ENCODE data around the gene DOCK1.

The DOCK1 gene

DNA sequence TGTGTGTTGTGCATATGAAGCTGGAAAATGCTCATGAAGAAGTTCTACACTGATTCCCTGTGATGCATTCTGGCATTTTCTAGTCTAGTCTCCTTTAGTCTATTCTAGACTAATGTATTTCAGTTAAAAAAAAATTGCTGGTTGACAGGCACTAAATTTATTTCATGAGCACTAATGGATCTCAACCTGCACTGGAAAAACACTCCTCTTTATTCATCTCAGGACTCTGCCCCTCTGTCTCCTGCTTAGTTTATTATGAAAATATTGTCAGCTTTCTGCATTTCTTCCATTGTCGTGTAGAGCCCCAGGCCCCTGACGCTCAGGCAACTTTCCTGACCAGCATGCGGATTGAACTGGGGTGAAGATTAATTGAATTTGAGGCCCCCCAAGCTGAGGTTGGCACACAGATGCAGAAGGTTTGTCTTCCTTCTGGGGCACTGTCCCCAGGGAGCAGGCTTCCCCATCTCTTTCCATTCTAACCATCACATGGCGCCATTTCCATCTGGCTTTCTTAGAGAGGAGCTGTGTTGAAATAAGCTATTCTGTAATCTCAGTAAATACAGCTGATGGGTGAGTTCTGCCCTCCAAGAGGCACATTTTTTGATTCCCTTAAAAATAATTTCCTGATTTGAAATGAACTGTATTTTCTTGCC lies 162.4 kb downstream of the DOCK1 start:
- no peak overlapping the region for H3K4me2 ChIP-seq (ENCODE audit: low read length, poor library complexity, severe bottlenecking)
- H3K36me3 ChIP-seq (ENCODE audit: control insufficient read depth in 1 of 2, insufficient read depth in 2 of 2, low read depth in 1 of 2, low read length in 2 of 2) = peaks cover 49 to 93% of the 10 kb centered on the region in 2 experiments
- no peak overlapping the region for H2BK5ac ChIP-seq (ENCODE audit: low read depth, low read length, poor library complexity, severe bottlenecking)
- no peak overlapping the region for H3K9ac ChIP-seq (ENCODE audit: low read length)
- no peak overlapping the region for H3K18ac ChIP-seq (ENCODE audit: low read depth in 1 of 2, low read length in 2 of 2)
- no peak overlapping the region for H3K4me3 ChIP-seq (ENCODE audit: insufficient read depth in 1 of 2, low read depth in 1 of 2, low read length in 2 of 2)
- no peak overlapping the region for H3K27ac ChIP-seq (ENCODE audit: low read length, poor library complexity, severe bottlenecking)
- no peaks in the 10 kb centered on the region for H3K4me1 ChIP-seq (ENCODE audit: control insufficient read depth, insufficient read depth, low read depth, low read length)
- no peak overlapping the region for H2BK12ac ChIP-seq (ENCODE audit: low read length in 2 of 2)
- no peak overlapping the region for H4K91ac ChIP-seq (ENCODE audit: low read length)
- H4K8ac ChIP-seq (ENCODE audit: low read length) = no peak overlapping the region
- no peak overlapping the region for H2BK120ac ChIP-seq (ENCODE audit: low read depth, low read length)
- no peak overlapping the region for H3K23ac ChIP-seq (ENCODE audit: low read length in 2 of 2)
- H3K9me3 ChIP-seq (ENCODE audit: control insufficient read depth, low read length) = no peaks in the 10 kb centered on the region
- no peaks in the 10 kb centered on the region for H3K27me3 ChIP-seq (ENCODE audit: control insufficient read depth in 1 of 2, insufficient read depth in 1 of 2, low read length in 2 of 2)
- H2AK5ac ChIP-seq (ENCODE audit: low read length, severe bottlenecking) = no peak overlapping the region
- 93% methylated on average over 3 of the region's 4 CpGs for WGBS
- no peak overlapping the region for H3K14ac ChIP-seq (ENCODE audit: low read length in 2 of 2)
- no peak overlapping the region for H2BK15ac ChIP-seq (ENCODE audit: low read depth, poor library complexity, severe bottlenecking)
- no peak overlapping the region for H2AFZ ChIP-seq (ENCODE audit: low read depth, low read length)
- no peak for DNase-seq
- H3K4ac ChIP-seq (ENCODE audit: low read depth in 1 of 2, low read length in 2 of 2) = no peak overlapping the region
- H3K79me1 ChIP-seq (replicated peaks; ENCODE audit: low read length, poor library complexity, severe bottlenecking) = peaks cover 21% of the 10 kb centered on the region

DNA sequence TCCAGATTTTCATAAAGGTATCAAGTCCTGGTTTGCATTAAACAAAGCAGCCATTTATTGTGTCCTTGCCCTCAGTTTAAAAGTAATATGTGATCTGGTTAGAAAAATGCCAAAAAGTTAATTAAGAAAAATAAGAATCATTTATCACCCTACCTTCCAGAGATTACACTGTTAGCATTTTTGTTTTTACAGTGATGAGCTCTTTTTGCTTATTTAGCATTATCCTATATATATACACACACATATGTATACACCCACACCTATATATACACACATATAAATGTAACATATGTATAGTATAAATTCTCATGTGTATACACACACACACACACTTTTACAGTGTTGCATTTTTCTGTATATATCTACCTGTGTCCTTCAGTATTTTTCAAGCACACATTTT lies 163.3 kb downstream of the DOCK1 start:
- no peaks in the 10 kb centered on the region for H3K27me3 ChIP-seq (ENCODE audit: control insufficient read depth in 1 of 2, insufficient read depth in 1 of 2, low read length in 2 of 2)
- H2AK5ac ChIP-seq (ENCODE audit: low read length, severe bottlenecking) = no peak overlapping the region
- H4K91ac ChIP-seq (ENCODE audit: low read length) = no peak overlapping the region
- H2AFZ ChIP-seq (ENCODE audit: low read depth, low read length) = no peak overlapping the region
- H3K23ac ChIP-seq (ENCODE audit: low read length in 2 of 2) = no peak overlapping the region
- no peak overlapping the region for H2BK15ac ChIP-seq (ENCODE audit: low read depth, poor library complexity, severe bottlenecking)
- peaks cover 21% of the 10 kb centered on the region for H3K79me1 ChIP-seq (replicated peaks; ENCODE audit: low read length, poor library complexity, severe bottlenecking)
- no peak overlapping the region for H3K4me3 ChIP-seq (ENCODE audit: insufficient read depth in 1 of 2, low read depth in 1 of 2, low read length in 2 of 2)
- no peak overlapping the region for H3K18ac ChIP-seq (ENCODE audit: low read depth in 1 of 2, low read length in 2 of 2)
- H4K8ac ChIP-seq (ENCODE audit: low read length) = no peak overlapping the region
- no peak overlapping the region for H2BK120ac ChIP-seq (ENCODE audit: low read depth, low read length)
- DNase-seq = no peak
- H3K4ac ChIP-seq (ENCODE audit: low read depth in 1 of 2, low read length in 2 of 2) = no peak overlapping the region
- H3K4me2 ChIP-seq (ENCODE audit: low read length, poor library complexity, severe bottlenecking) = no peak overlapping the region
- H3K4me1 ChIP-seq (ENCODE audit: control insufficient read depth, insufficient read depth, low read depth, low read length) = no peaks in the 10 kb centered on the region
- H3K14ac ChIP-seq (ENCODE audit: low read length in 2 of 2) = no peak overlapping the region
- H3K9ac ChIP-seq (ENCODE audit: low read length) = no peak overlapping the region
- H3K36me3 ChIP-seq (ENCODE audit: control insufficient read depth in 1 of 2, insufficient read depth in 2 of 2, low read depth in 1 of 2, low read length in 2 of 2) = peaks cover 46 to 93% of the 10 kb centered on the region in 2 experiments
- H3K27ac ChIP-seq (ENCODE audit: low read length, poor library complexity, severe bottlenecking) = no peak overlapping the region
- no peak overlapping the region for H2BK12ac ChIP-seq (ENCODE audit: low read length in 2 of 2)
- no peaks in the 10 kb centered on the region for H3K9me3 ChIP-seq (ENCODE audit: control insufficient read depth, low read length)
- H2BK5ac ChIP-seq (ENCODE audit: low read depth, low read length, poor library complexity, severe bottlenecking) = no peak overlapping the region

DNA sequence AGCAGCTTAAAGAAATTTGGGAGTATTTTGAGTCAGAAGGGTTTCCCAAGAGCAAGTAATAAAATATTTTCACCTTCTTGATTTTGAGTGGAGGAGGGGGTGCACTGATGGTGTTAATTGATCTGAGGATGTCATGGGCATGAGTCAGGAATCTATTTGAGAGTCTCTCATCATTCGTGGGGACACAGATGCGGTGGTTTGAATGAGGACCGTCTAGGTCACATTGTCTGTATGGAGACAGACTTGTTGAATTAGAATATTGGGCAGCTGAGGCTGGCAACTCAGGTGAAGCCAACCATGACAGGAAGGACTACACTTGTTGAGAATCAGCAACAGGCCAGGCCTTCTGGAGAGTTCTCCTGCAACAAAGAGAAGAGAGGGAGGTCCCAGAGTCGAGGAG lies 164.2 kb downstream of the DOCK1 start:
- no peak for DNase-seq
- no peak overlapping the region for H2AFZ ChIP-seq (ENCODE audit: low read depth, low read length)
- no peak overlapping the region for H2BK15ac ChIP-seq (ENCODE audit: low read depth, poor library complexity, severe bottlenecking)
- no peak overlapping the region for H3K23ac ChIP-seq (ENCODE audit: low read length in 2 of 2)
- H3K14ac ChIP-seq (ENCODE audit: low read length in 2 of 2) = no peak overlapping the region
- no peak overlapping the region for H3K4me2 ChIP-seq (ENCODE audit: low read length, poor library complexity, severe bottlenecking)
- 98% methylated on average over 4 of the region's 4 CpGs for WGBS
- no peak overlapping the region for H3K4me3 ChIP-seq (ENCODE audit: insufficient read depth in 1 of 2, low read depth in 1 of 2, low read length in 2 of 2)
- H4K91ac ChIP-seq (ENCODE audit: low read length) = no peak overlapping the region
- no peak overlapping the region for H2BK12ac ChIP-seq (ENCODE audit: low read length in 2 of 2)
- H3K9ac ChIP-seq (ENCODE audit: low read length) = no peak overlapping the region
- no peak overlapping the region for H4K8ac ChIP-seq (ENCODE audit: low read length)
- peaks cover 21% of the 10 kb centered on the region for H3K79me1 ChIP-seq (replicated peaks; ENCODE audit: low read length, poor library complexity, severe bottlenecking)
- peaks cover 46 to 93% of the 10 kb centered on the region in 2 experiments for H3K36me3 ChIP-seq (ENCODE audit: control insufficient read depth in 1 of 2, insufficient read depth in 2 of 2, low read depth in 1 of 2, low read length in 2 of 2)
- no peak overlapping the region for H3K27ac ChIP-seq (ENCODE audit: low read length, poor library complexity, severe bottlenecking)
- H3K4ac ChIP-seq (ENCODE audit: low read depth in 1 of 2, low read length in 2 of 2) = no peak overlapping the region
- no peaks in the 10 kb centered on the region for H3K4me1 ChIP-seq (ENCODE audit: control insufficient read depth, insufficient read depth, low read depth, low read length)
- H2AK5ac ChIP-seq (ENCODE audit: low read length, severe bottlenecking) = no peak overlapping the region
- no peak overlapping the region for H2BK120ac ChIP-seq (ENCODE audit: low read depth, low read length)
- H3K18ac ChIP-seq (ENCODE audit: low read depth in 1 of 2, low read length in 2 of 2) = no peak overlapping the region
- H3K27me3 ChIP-seq (ENCODE audit: control insufficient read depth in 1 of 2, insufficient read depth in 1 of 2, low read length in 2 of 2) = no peaks in the 10 kb centered on the region
- H3K9me3 ChIP-seq (ENCODE audit: control insufficient read depth, low read length) = no peaks in the 10 kb centered on the region
- no peak overlapping the region for H2BK5ac ChIP-seq (ENCODE audit: low read depth, low read length, poor library complexity, severe bottlenecking)

DNA sequence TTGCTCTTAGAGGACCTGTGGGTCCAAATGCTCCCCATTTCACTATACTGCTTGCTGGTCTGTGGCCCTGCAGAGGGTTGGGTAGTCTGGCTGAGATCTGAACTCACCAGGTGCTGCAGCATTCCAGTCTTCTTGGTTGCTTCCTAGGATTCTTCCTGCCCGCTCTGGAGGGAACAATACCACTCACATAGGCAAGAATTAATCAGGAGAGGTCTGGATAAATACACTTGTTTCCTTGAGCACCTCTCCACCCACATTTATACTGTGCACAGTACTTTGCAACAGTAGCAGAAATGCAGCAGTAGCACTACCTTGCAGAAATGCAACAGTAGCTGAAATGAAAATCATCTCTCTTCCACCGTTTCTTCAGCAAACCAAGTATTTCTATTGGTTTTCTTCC lies 165.9 kb downstream of the DOCK1 start:
- no peak overlapping the region for H3K18ac ChIP-seq (ENCODE audit: low read depth in 1 of 2, low read length in 2 of 2)
- H3K4me3 ChIP-seq (ENCODE audit: insufficient read depth in 1 of 2, low read depth in 1 of 2, low read length in 2 of 2) = no peak overlapping the region
- H2BK5ac ChIP-seq (ENCODE audit: low read depth, low read length, poor library complexity, severe bottlenecking) = no peak overlapping the region
- H3K23ac ChIP-seq (ENCODE audit: low read length in 2 of 2) = no peak overlapping the region
- no peak overlapping the region for H4K8ac ChIP-seq (ENCODE audit: low read length)
- H4K91ac ChIP-seq (ENCODE audit: low read length) = no peak overlapping the region
- H2BK15ac ChIP-seq (ENCODE audit: low read depth, poor library complexity, severe bottlenecking) = no peak overlapping the region
- H3K9ac ChIP-seq (ENCODE audit: low read length) = no peak overlapping the region
- no peaks in the 10 kb centered on the region for H3K9me3 ChIP-seq (ENCODE audit: control insufficient read depth, low read length)
- no peak overlapping the region for H3K14ac ChIP-seq (ENCODE audit: low read length in 2 of 2)
- no peaks in the 10 kb centered on the region for H3K4me1 ChIP-seq (ENCODE audit: control insufficient read depth, insufficient read depth, low read depth, low read length)
- no peak overlapping the region for H2BK12ac ChIP-seq (ENCODE audit: low read length in 2 of 2)
- peaks cover 19% of the 10 kb centered on the region for H3K79me1 ChIP-seq (replicated peaks; ENCODE audit: low read length, poor library complexity, severe bottlenecking)
- no peak overlapping the region for H2BK120ac ChIP-seq (ENCODE audit: low read depth, low read length)
- no peak overlapping the region for H3K4ac ChIP-seq (ENCODE audit: low read depth in 1 of 2, low read length in 2 of 2)
- no peak overlapping the region for H2AFZ ChIP-seq (ENCODE audit: low read depth, low read length)
- no peak overlapping the region for H3K4me2 ChIP-seq (ENCODE audit: low read length, poor library complexity, severe bottlenecking)
- DNase-seq = no peak
- H3K27me3 ChIP-seq (ENCODE audit: control insufficient read depth in 1 of 2, insufficient read depth in 1 of 2, low read length in 2 of 2) = no peaks in the 10 kb centered on the region
- H3K36me3 ChIP-seq (ENCODE audit: control insufficient read depth in 1 of 2, insufficient read depth in 2 of 2, low read depth in 1 of 2, low read length in 2 of 2) = peaks cover 38 to 95% of the 10 kb centered on the region in 2 experiments
- no peak overlapping the region for H3K27ac ChIP-seq (ENCODE audit: low read length, poor library complexity, severe bottlenecking)
- no peak overlapping the region for H2AK5ac ChIP-seq (ENCODE audit: low read length, severe bottlenecking)
- 94% methylated on average over 2 of the region's 2 CpGs for WGBS
